GM18868 (cell line): ENCODE results near the gene ADGRG3.

Experiments used
- ATAC-seq: cut with Tn5 transposase; IDR thresholded peaks from one replicate; pipeline ENCODE4 v1.9.1; 2021; ENCODE audit warnings: mild to moderate bottlenecking, moderate library complexity; ENCODE audit not compliant: unreplicated experiment

ADGRG3 gene, protein sequence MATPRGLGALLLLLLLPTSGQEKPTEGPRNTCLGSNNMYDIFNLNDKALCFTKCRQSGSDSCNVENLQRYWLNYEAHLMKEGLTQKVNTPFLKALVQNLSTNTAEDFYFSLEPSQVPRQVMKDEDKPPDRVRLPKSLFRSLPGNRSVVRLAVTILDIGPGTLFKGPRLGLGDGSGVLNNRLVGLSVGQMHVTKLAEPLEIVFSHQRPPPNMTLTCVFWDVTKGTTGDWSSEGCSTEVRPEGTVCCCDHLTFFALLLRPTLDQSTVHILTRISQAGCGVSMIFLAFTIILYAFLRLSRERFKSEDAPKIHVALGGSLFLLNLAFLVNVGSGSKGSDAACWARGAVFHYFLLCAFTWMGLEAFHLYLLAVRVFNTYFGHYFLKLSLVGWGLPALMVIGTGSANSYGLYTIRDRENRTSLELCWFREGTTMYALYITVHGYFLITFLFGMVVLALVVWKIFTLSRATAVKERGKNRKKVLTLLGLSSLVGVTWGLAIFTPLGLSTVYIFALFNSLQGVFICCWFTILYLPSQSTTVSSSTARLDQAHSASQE

GRCh38 chr16:57668263-57668571 is at the start of gene ADGRG3:
Gene ADGRG3, plus strand, starts transcription at chr16:57668306. Its CDS starts 42 bp downstream, at chr16:57668348.
- ATAC-seq: no peak

DNA sequence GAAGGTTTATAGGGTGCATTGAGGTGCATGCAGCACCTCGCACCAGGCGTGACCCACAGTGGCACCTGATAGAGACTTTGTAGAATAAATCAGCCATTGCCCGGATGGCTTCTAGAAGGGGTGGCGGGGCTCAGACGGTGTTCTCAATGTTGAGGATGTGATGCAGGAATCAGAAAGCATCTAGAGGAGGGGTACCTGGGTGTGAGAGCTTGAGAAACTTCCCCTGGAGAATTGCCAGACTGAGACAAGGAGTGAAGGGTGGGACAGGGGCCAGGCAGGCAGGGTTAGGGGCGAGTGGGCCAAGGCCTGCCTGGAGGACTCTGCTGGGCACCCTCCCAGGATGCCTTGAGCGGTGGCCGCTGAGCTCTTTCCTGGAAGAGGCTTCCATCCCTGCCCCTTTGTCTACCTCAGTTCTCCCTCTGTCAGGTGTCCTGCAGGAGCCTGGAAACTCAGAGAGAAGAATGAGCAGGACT is 48.9 kb upstream of the ADGRG3 start:
- ATAC-seq: no peak

- no peak for ATAC-seq
Observed at GRCh38 chr16:57619606-57620334, 48.3 kb upstream of the ADGRG3 start.

DNA sequence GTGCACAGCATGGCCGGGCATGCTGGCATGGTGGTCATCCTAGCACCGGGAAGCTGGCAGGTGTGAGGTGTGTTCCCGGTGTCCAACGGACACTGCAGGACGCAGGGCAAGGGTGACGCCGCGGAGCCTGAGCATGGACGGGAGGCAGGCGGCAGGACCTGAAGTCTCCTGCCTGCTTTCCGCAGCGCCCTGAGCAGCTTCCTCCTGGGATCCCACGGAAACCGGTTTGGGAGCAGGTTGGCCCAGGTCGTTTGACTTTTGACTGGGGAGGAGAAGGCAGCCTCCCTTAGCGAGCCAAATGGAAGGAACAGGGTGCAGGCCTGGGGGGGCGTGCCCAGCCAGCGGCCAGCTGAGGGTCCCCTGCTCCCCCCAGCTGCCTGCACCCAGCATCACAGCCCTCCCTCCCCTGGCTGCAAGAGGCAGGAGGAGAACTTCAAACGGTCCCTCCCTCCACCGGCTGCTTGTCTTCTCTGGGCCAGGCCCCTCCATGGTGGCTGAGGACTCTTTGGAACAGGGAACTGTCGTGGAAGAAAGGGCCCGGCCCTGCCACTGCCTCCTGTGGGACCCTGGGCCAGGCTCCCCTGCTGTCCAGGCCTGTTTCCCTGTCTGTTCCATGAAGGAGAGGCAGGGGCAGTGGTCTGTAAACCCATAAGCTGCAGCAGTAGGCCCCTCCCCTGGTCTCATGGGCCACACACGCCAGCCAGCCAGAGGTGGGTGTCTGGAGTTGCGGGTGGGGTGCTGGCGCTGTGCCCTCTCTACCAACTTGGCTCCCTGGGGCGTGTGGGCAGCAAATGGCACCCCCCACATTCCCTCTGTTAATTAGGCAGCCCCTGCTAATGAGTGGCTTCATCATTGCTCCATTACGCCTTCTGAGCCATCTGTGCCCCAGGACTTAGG is 47.5 kb upstream of the ADGRG3 start:
- no peak for ATAC-seq

- no peak for ATAC-seq
Observed at GRCh38 chr16:57621521-57622271, 46.4 kb upstream of the ADGRG3 start.

DNA sequence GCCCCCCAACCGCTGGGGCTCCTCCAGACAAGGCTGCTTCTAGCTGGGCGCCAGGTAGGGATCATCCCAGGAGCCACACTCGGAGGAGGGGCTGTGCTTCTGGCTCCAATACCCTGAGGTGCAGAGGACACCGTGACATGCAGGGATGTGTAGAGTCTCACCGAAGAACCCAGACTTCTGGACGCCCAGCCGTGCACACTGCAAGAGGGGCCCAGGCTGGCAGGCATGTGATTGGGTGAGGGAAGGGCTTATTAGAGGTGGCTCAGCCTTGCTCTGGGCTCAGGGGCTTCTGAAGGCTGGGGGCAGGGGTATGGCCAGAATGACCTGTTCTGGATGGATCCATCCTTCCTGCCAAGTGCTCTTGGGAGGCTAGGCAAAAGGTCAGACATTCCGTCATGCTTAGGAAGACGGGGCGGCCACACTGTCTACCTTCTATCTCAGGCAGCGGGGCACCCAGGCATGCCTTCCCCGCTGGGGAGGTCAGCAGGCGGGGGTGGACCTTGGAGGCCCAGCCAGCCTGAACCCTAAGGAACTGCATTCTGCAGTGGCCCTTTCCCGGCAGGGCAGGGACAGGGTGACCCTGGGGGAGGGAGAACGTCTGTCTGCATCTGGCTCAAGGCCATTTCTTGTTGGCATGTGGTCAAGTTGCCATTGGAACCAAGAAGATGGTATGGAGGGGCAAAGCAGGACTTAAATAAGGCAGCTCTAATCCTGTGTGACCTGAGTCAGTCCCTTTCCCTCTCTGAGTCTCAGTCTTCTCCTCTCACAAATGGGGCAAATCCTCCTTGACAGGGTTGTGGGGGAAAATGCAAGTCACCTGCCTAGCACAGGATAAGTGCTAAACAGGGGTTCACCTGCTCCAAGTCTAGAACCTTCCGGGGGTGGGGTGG is 45.5 kb upstream of the ADGRG3 start:
- no peak for ATAC-seq

DNA sequence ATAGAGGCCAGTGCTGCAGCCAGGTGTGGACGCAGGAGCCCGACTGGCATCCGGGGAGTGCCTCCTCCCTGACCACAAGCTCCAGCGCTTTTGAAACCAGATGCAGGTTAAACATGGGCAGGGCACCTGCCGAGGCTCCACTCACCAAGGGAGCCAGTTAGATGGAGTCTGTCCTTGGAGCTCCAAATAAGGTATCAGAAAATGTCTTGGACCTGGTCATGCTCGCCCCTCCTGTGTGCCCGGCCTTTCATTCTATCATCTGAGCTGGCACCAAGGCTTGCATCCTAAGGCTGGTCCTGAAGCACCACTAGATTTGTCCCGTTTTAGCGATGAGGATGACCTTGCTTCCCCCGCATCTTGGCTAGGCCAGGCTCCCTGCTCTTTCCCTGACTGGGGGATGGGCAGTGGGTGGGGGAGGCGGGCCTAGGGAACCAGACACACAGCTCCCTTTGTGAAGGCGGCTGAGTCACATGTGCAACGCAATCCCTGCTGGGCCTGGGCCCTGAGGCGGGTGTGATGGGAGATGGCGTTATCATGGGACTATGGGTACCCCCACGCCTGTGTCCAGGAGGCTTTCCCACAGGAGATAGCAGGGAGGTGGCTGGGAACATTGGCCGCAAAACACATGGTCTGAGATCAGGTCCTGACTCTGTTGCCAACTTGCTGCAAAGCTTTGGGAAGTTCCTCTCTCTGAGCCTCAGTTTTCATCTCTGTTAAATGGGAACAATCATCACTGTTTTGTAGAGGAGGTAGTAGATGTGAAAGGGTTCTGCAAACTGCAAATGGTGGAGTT is 44.7 kb upstream of the ADGRG3 start:
- no peak for ATAC-seq

- ATAC-seq: no peak
Observed at GRCh38 chr16:57624044-57624688, 43.9 kb upstream of the ADGRG3 start.

- ATAC-seq: no peak
Observed at GRCh38 chr16:57624806-57625500, 43.2 kb upstream of the ADGRG3 start.

DNA sequence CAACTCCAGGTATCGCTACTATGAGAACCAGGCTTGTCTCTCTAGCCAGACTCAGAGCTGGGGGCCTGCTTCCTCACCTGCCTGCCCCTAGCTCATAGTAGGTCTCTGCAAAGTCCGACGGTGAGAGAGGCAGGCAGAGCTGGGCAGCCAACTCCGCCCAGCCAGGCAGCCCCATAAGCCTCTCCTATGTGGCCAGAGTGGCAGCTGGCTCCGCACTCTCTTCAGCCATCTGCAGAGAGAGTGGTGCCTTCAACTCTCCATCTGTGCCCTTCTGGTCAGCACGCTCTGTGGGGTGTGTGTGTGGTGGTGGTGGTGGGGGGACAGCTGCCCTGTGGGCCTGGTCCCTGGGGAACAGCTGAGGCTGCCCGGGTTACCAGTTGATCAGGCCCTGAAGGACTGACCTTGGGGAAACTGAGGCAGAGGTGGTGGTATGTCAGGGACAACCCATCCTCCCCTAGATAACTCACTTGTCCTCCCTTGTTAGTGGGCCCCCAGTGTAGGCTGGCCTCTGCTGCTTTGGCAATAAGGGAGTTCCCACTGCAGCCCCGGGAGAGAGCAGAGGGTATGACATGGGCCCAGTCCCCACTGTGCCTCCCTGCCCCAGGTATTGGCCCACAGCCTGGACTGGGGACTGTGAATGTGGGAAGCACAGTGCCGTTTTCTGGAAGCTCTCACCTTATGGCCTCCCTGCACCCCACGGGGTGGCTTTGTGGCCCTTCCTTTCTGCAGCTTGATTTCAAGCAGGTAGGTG is 41.5 kb upstream of the ADGRG3 start:
- ATAC-seq: no peak

DNA sequence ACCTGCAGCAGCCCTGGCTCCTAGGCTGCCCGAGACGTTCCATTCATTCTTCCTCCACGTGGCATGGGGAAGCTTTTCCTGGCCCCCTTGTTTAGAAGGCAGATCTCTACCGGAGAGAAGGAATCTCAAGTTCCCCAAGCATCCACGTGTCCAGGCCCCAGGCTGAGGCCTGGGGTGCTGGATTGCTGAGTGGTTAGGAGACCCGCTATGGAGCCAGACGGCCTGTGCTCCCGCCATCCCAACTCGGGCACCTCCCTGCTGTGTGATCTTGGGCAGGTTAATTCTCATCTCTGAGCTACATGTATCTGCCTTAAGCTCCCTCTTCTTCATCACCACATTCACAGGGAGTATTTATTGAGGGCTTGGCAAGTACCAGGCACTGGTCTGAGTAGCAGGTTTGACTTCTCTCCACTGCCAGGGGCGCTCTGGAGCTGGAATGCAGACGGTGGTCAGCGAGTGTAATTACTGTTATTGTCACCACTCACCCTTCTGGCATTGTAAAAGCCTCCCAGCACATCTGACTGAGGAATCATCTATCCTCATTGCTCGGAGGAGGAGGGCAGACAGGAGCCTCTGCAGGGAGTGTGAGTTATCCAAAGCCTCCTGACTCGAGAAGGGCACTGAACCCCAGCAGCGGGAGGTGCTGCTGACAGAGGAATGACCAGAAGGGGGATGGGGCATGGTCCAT is 40.8 kb upstream of the ADGRG3 start:
- no peak for ATAC-seq

DNA sequence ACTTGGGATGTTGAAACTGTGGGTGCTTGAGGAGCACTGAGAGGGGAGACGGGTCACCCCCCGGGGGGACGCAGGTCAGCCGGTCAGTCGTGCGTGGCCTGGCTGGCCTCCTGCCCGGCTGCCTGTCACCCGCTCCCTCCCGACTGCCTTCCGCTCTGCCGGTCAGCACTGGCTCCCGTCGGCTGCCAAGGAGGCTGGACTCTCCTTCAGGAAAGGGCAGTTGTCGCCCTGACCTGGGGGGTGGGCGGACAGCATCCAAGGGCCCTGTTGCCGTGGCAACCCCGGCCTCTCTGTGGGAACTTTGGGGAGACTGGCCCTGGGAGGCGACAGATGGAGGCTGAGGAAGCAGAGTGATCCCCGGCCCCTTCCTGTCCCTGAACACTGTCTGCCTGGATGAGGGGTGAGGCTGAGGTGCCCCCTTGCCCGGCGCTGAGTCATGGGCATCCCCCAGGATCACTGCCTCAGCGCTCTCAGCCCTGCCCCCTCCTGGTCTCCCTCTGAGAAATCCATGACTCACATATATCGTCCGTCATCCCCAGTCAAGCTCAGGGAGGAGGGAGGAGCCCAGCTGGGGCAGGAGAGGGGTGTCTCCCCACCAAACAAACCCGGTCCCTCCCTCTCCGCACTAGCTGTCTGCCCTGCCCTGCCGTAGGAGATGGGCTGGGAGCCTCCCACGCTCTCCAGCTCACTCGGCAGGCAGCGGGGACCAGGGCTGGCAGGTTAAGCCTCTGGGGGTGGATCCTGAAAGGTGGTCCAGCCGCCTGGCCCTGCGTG is 39.9 kb upstream of the ADGRG3 start, which contains the start of gene ADGRG1:
TSS of gene ADGRG1 (plus strand) at position 623 of the 774 bp plus-strand sequence. CDS start 21,658 bp downstream, outside the sequence.
- no peak for ATAC-seq

- ATAC-seq: no peak
Observed at GRCh38 chr16:57628783-57629293, 39.3 kb upstream of the ADGRG3 start.

- ATAC-seq: no peak
Observed at GRCh38 chr16:57629516-57630406, 38.3 kb upstream of the ADGRG3 start.
